Psoas muscle (tissue), 8 donors: ENCODE results near the gene SIX2. TPM values are rescaled to one million over a fixed set of nuclear protein-coding genes. Genes with fewer than 3 reads are reported as not detected.
"Not testable (repeated sequence)": the region's sequence is repeated elsewhere in the genome, so short reads cannot be mapped to it uniquely, and the experiment has no call there.

Experiments used
- ATAC-seq, 4 donors: fragments of 200-7000 bp; cut with Tn5 transposase; one replicate each; pipeline ENCODE4 v1.9.1; 2020; ENCODE audit warnings: moderate library complexity in 3 of 4, mild to moderate bottlenecking in 2 of 4
- DNase-seq, 2 donors: peaks; one replicate each; pipeline ENCODE4 v3.0.0-alpha.2; 2020
- H3K27ac ChIP-seq: fragments of 200-600 bp; one replicate; pipeline ENCODE4 v1.8.0; 2022
- H3K27me3 ChIP-seq, 3 donors: fragments of 200-600 bp in 1 of 3; one replicate each; pipeline versions ENCODE4 v1.6.1 to v1.8.0; 2013 to 2022; ENCODE audit warnings: low read length in 2 of 3, mild to moderate bottlenecking in 2 of 3, moderate library complexity in 1 of 3; ENCODE audit not compliant: insufficient read depth in 3 of 3
- H3K36me3 ChIP-seq, 2 donors: fragments of 200-600 bp in 1 of 2; one replicate each; pipeline versions ENCODE4 v1.6.1 to v1.8.0; 2013 to 2022; ENCODE audit warnings: low read depth in 1 of 2, mild to moderate bottlenecking in 1 of 2, moderate library complexity in 1 of 2; ENCODE audit not compliant: insufficient read depth in 1 of 2
- H3K4me1 ChIP-seq: fragments of 200-600 bp; one replicate; pipeline ENCODE4 v1.8.0; 2022
- H3K4me3 ChIP-seq: fragments of 200-600 bp; one replicate; pipeline ENCODE4 v1.8.0; 2022; ENCODE audit warnings: mild to moderate bottlenecking
- H3K9me3 ChIP-seq: fragments of 200-600 bp; one replicate; pipeline ENCODE4 v1.8.0; 2022
- CTCF ChIP-seq: fragments of 200-600 bp; IDR thresholded peaks from one replicate; pipeline ENCODE4 v1.8.0; 2022; ENCODE audit warnings: antibody characterized with exemption
- WGBS, 3 donors: extraction: QIAGEN DNeasy Blood & Tissue Kit; methylation state at CpG; one replicate each; pipeline versions ENCODE4 v1.1.6 to v1.1.7; 2013; 5-methylcytosine and 5-hydroxymethylcytosine counted together
- intact Hi-C, 2 donors: fragments of 100-400 bp; cut with DNase I; formaldehyde crosslinking; loops; one replicate each; pipeline versions ENCODE4 v1.11.0 to v1.14.2; 2022
- polyA plus RNA-seq, 3 donors: library from polyadenylated mRNA; stranded (reverse); fragments of 200-250 nt; gene quantifications; one replicate each; pipeline ENCODE4 v1.2.3, GENCODE V29; 2013
- total RNA-seq, 4 donors: library from RNA; stranded (reverse); fragmentation: NEBNext Ultra II Directional in 2 of 4; extraction: Animal tissue kit (Norgen Biotek cat#: 25700) in 2 of 4; gene quantifications; one replicate each; pipeline versions ENCODE4 v1.2.1 to v1.2.4, GENCODE V29; 2021 to 2023
- donor health status: healthy with polysubstance abuse.
- donor health status: DM: no; HTN: no; CAD: no; lungs with moderate emphysema.
- donor health status: Bipolar disorder and iron deficiency.
- donor health status: healthy.
- donor health status: DM: yes; HTN: yes; CAD: no.
- donor health status: DM: no; HTN: no; CAD: no.
- donor health status: DM: no; HTN: no; CAD: no.
- donor health status: DM: yes; HTN: yes; CAD: no.

The SIX2 gene
- total and polyA plus RNA-seq, 7 donors: 16.6 to 50.8 (median 30.4) TPM

GRCh38 chr2:45044916-45045315 lies 35.7 kb upstream of the SIX2 start:
- no peak for TF ChIP-seq CTCF
- H3K4me1 ChIP-seq: no peaks in the 10 kb centered on the region
- no peak overlapping the region for H3K27ac ChIP-seq
- DNase-seq (no peak), ATAC-seq (no peak)
- peaks cover 0 to 7% (median 0%) of the 10 kb centered on the region in 3 donors for H3K27me3 ChIP-seq
- intact Hi-C loops: loop anchor here in 1 of 2 donors (10.0 kb wide), 1 partner anchor 50 kb away; no protein-coding TSS in a partner anchor
- H3K4me3 ChIP-seq: no peak overlapping the region
- 66 to 96% (median 93%) methylated on average over 2 of the region's 2 CpGs for WGBS, 3 donors
- no peaks in the 10 kb centered on the region for H3K36me3 ChIP-seq
- no peaks in the 10 kb centered on the region for H3K9me3 ChIP-seq

- 44 to 50% (median 47%) methylated on average over 5 of the region's 6 CpGs for WGBS, 3 donors
- intact Hi-C loops: loop anchor here in 1 of 2 donors (10.0 kb wide), 1 partner anchor 52 kb away; no protein-coding TSS in a partner anchor
- no peaks in the 10 kb centered on the region for H3K36me3 ChIP-seq
- H3K4me3 ChIP-seq: no peak overlapping the region
- no peak for DNase-seq
- no peak for ATAC-seq
- no peak for TF ChIP-seq CTCF
- no peaks in the 10 kb centered on the region for H3K9me3 ChIP-seq
- no peaks in the 10 kb centered on the region for H3K4me1 ChIP-seq
- peaks cover 0 to 7% (median 0%) of the 10 kb centered on the region in 3 donors for H3K27me3 ChIP-seq
- no peak overlapping the region for H3K27ac ChIP-seq
Observed at GRCh38 chr2:45043174-45043573, 33.9 kb upstream of the SIX2 start.

GRCh38 chr2:45042401-45042800 lies 33.1 kb upstream of the SIX2 start:
- Histone ChIP-seq H3K9me3 (no peaks in the 10 kb centered on the region), H3K4me3 (no peak overlapping the region), H3K36me3 (no peaks in the 10 kb centered on the region), H3K27ac (no peak overlapping the region), H3K4me1 (no peaks in the 10 kb centered on the region), H3K27me3 (peaks cover 0 to 7% (median 0%) of the 10 kb centered on the region in 3 donors)
- TF ChIP-seq CTCF: no peak
- intact Hi-C loops: loop anchor here in 1 of 2 donors (10.0 kb wide), 1 partner anchor 52 kb away; no protein-coding TSS in a partner anchor
- WGBS, 3 donors: 88 to 94% (median 90%) methylated on average over 2 of the region's 2 CpGs
- ATAC-seq (no peak), DNase-seq (no peak)

- H3K27ac ChIP-seq: no peak overlapping the region
- no peak for TF ChIP-seq CTCF
- ATAC-seq (no peak), DNase-seq (no peak)
- H3K36me3 ChIP-seq: no peaks in the 10 kb centered on the region
- peaks cover 0 to 7% (median 0%) of the 10 kb centered on the region in 3 donors for H3K27me3 ChIP-seq
- H3K4me3 ChIP-seq: no peak overlapping the region
- no peaks in the 10 kb centered on the region for H3K4me1 ChIP-seq
- H3K9me3 ChIP-seq: no peaks in the 10 kb centered on the region
- intact Hi-C loops: loop anchor here in 1 of 2 donors (10.0 kb wide), 1 partner anchor 54 kb away; no protein-coding TSS in a partner anchor
Observed at GRCh38 chr2:45040786-45041185, 31.5 kb upstream of the SIX2 start.

- H3K27ac ChIP-seq, H3K27me3 ChIP-seq, H3K36me3 ChIP-seq, H3K4me3 ChIP-seq, H3K4me1 ChIP-seq, ATAC-seq, DNase-seq, H3K9me3 ChIP-seq: not testable (repeated sequence)
- intact Hi-C loops: loop anchor here in 1 of 2 donors (10.0 kb wide), 1 partner anchor 55 kb away; no protein-coding TSS in a partner anchor
- WGBS, 3 donors: 73 to 91% (median 80%) methylated on average over 5 of the region's 5 CpGs
Observed at GRCh38 chr2:45039804-45040203, 30.6 kb upstream of the SIX2 start.

- WGBS, 3 donors: 83 to 90% (median 89%) methylated on average over 4 to 5 of the region's 5 CpGs
- H3K27me3 ChIP-seq, H3K9me3 ChIP-seq, intact Hi-C loops, H3K27ac ChIP-seq, DNase-seq, H3K36me3 ChIP-seq, H3K4me3 ChIP-seq, ATAC-seq, H3K4me1 ChIP-seq: not testable (repeated sequence)
Observed at GRCh38 chr2:45038861-45039260, 29.6 kb upstream of the SIX2 start.
